GM04503 (cell line): ENCODE data around the gene PPP6R3.
"Not testable (repeated sequence)": the region's sequence is repeated elsewhere in the genome, so short reads cannot be mapped to it uniquely, and the experiment has no call there.

Source experiments
- DNase-seq: peaks from one replicate; pipeline ENCODE4 v3.0.0-alpha.2; 2012; ENCODE audit warnings: low read depth

Gene PPP6R3

GRCh38 chr11:68601147-68601546 lies 140.6 kb downstream of the PPP6R3 start:
- no peak for DNase-seq

DNA sequence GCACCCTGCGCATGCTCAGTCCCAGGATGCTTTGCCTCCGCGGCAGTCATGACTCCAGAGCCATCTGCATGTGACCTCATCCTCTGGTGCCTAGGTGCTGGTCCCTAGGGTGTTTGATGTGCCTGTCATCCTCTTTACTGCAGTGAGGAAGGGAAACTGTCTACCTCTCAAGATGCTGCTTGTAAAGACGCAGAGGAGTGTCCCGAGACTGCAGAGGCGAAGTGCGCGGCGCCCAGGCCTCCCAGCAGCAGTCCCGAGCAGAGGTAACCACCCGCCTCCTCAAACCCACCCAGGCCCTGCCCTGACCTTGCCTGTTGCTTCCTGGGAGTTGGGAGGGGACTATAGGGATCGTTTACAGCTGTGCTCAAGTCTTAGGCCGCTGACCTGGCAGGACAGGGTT lies 149.2 kb downstream of the PPP6R3 start:
- no peak for DNase-seq

DNA sequence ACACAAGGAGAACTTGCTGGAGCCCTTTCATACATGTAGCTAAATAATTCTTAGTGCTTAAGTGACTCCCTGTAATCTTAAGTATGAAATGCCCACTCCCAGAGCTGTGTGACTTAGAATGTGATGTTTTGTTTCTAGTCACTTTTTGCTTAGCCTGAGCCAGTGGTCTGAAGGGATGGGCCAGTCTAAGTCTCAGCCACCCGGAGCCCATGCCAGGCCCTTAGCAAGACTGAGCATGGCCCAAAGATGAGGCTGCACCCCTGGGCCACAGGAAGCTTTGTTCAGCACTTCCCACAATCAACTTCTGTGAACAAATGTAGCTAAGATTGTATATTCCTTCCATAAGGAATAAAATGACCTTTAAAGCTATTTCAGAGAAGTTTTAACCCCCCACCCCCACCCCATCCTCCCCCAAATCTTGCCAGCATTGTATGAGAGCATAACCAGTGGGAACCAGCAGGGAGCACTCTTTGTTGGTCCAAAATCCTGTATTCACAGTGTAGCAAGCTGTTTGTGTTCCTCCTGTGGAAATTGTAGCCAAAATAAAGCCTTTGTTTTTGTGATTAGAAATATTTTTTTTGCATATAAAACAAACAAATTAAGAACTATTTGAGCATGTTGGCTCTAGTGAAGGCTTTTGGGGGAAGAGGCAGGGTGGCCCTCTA lies 150.0 kb downstream of the PPP6R3 start:
- DNase-seq = no peak

GRCh38 chr11:68615657-68616056 lies 155.1 kb downstream of the PPP6R3 start:
- DNase-seq = no peak

DNA sequence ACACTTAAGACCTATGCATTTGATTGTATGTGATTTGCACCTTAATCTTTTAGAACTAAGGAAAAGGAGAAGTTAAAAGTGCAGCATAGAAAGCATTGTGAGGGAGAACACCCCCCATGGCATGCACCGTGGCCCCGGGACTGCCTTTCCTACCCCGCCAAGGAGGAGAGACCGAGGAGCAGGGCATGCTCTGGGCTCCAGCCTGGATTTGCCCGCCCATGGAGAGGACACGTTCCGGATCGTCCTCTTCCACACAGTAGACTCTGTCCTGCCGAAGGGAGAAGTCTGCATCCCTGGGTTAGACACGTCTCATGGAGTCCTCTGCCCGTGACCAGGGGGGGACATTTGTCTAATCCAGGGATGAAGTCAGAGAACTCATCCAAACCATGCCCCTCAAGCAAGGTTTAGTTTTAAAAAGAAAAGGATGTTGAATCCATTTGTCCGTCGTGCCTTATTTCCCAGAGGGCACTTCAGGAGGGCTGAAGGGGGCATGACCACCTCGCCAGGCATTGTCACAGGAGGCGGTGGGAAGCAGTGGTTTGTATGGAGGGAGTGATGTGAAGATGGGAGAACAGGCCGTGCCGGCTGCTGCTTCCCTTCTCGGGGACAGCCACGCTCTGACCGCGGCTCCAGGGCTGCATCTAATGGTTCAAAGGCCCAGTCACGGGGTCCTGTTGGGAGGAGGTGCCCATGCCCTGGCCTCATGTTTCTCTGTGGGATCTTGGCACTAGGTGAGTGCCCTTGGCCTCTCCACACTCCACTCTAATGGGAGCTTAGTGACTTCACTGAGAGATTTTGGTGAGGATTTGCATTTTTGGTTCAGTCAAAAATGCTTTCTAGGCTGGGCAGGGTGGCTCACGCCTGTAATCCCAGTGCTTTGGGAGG lies 157.6 kb downstream of the PPP6R3 start:
- no peak for DNase-seq

DNA sequence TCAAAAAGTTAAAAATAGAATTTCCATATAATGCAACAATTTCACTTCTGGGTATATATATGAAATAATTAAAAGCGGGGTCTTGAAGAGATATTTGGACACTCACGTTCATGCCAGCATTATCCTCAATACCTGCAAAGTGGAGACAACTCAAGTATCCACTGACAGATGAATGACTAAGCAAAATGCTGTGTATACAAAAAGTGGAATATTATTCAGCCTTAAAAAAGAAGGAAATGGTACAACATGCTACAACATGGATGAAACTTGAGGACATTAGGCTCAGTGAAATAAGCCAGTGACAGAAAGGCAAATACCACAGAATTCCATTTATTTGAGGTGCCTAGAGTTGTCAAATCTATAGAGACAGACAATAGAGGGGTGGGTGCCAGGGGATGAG lies 161.3 kb downstream of the PPP6R3 start:
- DNase-seq = no peak

GRCh38 chr11:68623706-68624105 lies 163.2 kb downstream of the PPP6R3 start:
- not testable (repeated sequence) for DNase-seq

- not testable (repeated sequence) for DNase-seq
Measured at GRCh38 chr11:68625069-68625468, 164.5 kb downstream of the PPP6R3 start.

GRCh38 chr11:68626236-68626635 lies 165.7 kb downstream of the PPP6R3 start:
- not testable (repeated sequence) for DNase-seq

- not testable (repeated sequence) for DNase-seq
Measured at GRCh38 chr11:68628837-68629236, 168.3 kb downstream of the PPP6R3 start.

DNA sequence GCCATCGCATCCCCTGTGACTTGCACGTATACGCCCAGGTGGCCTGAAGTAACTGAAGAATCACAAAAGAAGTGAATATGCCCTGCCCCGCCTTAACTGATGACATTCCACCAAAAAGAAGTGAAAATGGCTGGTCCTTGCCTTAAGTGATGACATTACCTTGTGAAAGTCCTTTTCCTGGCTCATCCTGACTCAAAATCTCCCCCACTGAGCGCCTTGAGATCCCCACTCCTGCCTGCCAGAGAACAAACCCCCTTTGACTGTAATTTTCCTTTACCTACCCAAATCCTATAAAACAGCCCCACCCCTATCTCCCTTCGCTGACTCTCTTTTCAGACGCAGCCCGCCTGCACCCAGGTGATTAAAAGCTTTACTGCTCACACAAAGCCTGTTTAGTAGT lies 171.8 kb downstream of the PPP6R3 start:
- not testable (repeated sequence) for DNase-seq

- DNase-seq = no peak
Measured at GRCh38 chr11:68632802-68633201, 172.2 kb downstream of the PPP6R3 start.

GRCh38 chr11:68634606-68635005 lies 174.1 kb downstream of the PPP6R3 start:
- not testable (repeated sequence) for DNase-seq

GRCh38 chr11:68635172-68635571 lies 174.6 kb downstream of the PPP6R3 start:
- not testable (repeated sequence) for DNase-seq

- not testable (repeated sequence) for DNase-seq
Measured at GRCh38 chr11:68635883-68636282, 175.3 kb downstream of the PPP6R3 start.

GRCh38 chr11:68639322-68639721 lies 178.8 kb downstream of the PPP6R3 start:
- not testable (repeated sequence) for DNase-seq

DNA sequence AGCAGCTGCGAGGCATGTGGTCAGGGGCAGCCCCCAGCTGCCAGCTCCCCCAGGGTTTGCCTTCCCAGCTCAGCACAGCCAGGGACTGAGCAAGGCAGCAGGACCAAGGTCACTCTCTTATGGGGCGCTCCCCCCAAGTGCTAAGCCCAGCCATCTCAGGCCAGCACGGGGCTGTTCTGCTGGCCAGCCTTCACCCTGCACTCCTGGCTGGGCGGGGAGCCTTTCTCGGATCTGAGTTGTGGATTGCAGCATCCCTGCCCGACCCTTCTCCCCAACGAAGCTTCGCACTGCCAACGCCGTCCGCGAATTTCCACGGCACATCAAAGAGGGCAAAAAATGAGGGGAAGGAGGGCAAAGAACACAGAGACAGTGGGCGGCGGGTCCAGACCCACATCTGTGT lies 181.3 kb downstream of the PPP6R3 start:
- DNase-seq = no peak

GRCh38 chr11:68643585-68643984 lies 183.0 kb downstream of the PPP6R3 start:
- DNase-seq = no peak

DNA sequence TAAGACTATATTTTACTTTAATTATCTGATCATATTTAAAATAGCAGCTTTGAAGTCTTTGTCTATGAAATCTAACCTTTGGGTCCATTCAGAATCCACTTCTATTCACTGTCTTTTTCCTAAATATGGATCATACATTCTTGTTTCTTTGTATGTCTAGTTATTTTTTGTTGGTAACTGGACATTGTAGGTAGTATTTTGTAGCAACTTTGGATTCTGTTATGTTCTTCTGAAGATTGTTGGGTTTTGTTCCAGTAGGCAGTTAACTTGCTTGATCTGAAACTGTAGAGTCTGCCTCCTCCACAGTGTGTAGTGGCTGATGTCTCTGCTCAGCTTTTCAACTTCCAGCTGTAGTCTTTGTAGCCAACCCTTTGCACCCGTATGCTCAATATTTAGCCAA lies 186.3 kb downstream of the PPP6R3 start:
- no peak for DNase-seq

- DNase-seq = no peak
Measured at GRCh38 chr11:68649851-68650555, 189.5 kb downstream of the PPP6R3 start.

DNA sequence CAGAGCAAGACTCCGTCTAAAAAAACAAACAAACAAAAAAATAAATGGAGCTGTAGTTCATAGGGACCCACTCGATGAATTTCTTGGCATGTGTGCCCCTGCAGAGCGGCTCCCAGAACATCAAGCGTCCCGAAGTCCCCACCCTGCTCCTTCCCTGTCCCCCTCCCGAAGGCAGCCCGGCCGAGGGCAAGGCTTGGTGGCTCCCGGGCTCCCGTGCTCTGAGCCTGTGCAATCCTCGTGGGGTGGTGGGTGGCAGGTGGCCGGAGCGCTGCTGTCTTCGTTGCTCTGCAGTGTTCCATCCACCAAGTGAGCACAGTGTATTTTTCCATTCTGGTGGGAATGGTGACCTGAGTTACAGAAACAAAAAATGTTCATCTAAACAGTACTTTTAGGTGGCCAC lies 190.2 kb downstream of the PPP6R3 start:
- DNase-seq = no peak

GRCh38 chr11:68651208-68651984 lies 190.8 kb downstream of the PPP6R3 start:
- DNase-seq = no peak
